ENCODE measurements around the gene CAMTA1.
"Not testable (repeated sequence)": the region's sequence is repeated elsewhere in the genome, so short reads cannot be mapped to it uniquely, and the experiment has no call there.

CAMTA1 gene

GRCh38 chr1:7362947-7363346 is 577.7 kb downstream of the CAMTA1 start:
- no peak for DNase-seq

- DNase-seq, result no peak
Observed at GRCh38 chr1:7363450-7363849, 578.2 kb downstream of the CAMTA1 start.

- no peak for DNase-seq
Observed at GRCh38 chr1:7365706-7366105, 580.5 kb downstream of the CAMTA1 start.

DNA sequence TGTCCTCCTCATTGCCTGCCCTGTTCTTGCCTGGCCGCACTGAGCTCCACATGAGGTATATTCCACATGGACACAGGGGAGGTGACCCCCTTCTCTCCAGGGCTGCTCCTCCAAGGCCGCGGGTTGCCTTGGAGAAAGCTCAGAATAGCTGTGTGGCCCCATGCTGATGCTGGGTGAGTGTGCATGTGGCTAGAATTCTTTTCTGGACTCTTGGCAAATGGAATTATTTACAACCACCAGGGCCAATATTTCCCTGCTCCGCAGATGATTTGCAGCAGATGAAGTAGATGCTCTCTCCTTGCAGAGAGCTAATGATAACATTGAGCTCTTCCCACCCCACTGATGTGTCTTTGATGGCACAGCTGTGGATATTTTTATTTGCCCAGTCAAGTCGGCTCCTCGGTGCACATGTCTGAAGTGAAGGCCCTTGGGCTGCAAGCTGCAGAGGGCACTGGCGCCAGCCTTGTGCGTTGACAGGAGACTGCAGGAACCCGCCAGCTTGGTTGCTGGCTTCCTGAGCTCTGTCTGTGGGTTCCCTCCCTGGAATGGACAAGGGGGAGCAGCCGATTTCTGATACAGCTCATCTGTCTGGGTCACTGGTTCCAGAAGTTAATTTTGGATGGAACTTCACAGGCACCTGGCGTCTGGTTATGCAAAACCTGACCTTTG is 581.2 kb downstream of the CAMTA1 start:
- DNase-seq, result no peak

- no peak for DNase-seq
Observed at GRCh38 chr1:7366955-7367665, 581.9 kb downstream of the CAMTA1 start.

GRCh38 chr1:7369866-7370265 is 584.6 kb downstream of the CAMTA1 start:
- no peak for DNase-seq

DNA sequence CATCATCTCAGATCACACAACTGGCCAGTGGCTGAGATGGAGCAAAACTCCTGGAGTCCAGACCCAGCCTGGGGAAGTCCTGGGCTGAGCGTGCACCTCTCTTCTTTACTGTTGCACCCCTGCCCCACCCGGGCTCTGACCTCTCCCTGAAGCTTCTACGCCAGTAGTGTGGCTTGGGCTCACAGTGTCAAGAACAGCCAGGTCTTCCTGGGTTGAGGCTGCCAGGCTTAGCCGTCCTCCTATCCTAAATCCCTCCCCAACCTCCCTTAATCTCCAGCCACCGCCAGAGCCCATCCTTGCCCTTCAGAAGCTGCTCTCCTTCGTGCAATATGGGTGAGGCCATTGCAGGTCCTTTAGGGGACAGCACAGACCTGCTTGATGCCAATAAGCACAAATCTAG is 586.7 kb downstream of the CAMTA1 start:
- DNase-seq, result no peak

DNA sequence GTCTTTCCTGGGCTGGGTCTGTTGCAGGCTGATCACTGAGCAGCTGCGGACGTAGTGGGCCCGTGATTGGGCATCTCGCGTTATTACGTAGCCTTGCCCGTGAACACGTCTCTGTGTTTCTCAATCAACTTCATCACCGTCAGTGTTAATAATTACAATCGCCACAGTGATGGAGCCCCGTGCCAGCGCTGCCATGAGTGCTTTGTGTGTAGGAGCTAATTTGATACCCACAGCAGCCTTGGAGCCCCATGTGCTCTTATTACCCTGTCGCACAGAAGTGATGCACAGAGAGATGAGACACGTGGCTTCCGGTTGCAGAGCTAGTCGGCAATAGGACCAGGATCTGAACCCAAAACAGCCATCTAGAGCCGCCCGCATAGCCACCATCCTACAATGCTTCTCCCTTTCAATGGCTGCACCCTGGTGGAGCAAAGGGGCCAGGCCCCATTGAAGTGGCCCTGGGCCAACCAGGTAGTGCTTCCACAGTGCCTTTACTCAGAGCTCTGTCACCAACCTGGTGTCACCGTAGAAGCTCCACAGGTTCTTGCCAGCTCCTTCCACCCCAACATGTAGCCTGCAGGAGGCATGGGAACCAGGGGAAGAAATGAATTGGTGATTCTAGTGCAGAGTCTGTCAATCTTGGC is 587.3 kb downstream of the CAMTA1 start:
- DNase-seq, result no peak

DNA sequence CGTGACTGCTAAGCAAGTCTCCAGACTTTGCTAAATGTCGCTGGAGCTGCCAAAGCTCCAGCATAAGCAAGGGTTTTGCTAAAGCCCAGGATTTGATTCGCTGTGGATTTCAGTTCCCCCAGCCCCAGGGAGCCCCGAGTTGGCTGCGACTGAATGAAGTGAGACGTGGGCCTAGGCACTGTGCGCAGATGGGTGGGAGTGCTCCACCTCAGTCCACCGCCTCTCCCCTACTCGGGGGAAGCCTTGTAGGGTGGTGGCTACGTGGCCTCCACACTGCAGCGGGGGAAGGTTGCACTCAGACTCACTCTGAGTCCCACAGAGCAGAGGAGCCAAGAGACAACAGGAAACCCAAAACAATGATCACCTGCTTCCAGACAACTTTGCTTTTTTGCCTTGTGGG is 588.0 kb downstream of the CAMTA1 start:
- no peak for DNase-seq

GRCh38 chr1:7373876-7374562 is 588.8 kb downstream of the CAMTA1 start:
- no peak for DNase-seq

DNA sequence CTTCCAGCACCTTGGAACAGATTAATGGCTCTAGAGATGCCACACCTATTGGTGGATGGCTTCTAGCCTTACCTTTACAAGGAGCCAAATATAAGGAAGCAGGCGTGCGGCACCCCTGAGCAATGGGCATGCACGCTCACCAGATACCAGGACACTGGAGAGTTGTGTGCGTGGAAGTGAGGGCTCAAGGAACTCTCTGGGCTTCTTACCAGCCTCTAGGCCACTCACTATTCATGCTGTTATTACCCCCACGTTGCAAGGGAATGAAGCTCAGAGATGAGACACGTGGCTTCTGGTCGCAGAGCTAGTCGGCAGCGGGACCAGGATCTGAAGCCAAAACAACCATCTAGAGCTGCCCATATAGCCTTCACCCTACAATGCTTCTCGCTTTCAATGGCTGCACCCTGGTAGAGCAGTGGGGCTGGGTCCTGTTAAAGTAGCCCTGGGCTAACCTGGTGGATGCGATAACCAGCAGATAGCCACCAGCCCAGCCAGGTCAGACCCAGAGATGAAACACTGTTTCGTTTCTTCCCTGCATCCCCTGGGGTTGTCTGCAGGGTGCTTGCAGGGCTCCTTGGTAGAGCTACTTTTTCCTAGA is 589.4 kb downstream of the CAMTA1 start:
- no peak for DNase-seq

DNA sequence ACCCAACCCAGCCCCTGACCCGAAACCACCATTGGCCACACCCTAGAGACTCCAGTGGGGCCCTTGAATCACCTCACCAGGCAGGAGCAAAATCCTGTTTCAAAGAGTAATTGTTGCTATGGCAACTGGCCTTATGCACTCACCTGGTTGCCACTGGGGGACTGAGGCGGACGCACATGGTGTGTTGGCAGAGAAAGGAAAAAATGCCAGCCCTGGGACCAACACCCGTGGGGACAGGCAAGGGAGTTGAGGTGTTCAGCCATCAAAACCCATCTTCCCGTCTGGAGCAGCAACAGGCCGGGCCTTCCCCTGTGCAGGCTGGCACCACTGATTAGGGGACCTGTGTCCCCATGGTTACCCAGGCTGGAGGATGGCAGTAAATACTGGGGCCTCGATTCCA is 590.1 kb downstream of the CAMTA1 start:
- no peak for DNase-seq

- DNase-seq, result no peak
Observed at GRCh38 chr1:7375781-7376660, 590.8 kb downstream of the CAMTA1 start.

GRCh38 chr1:7376676-7377075 is 591.4 kb downstream of the CAMTA1 start:
- DNase-seq, result no peak

GRCh38 chr1:7378346-7379130 is 593.3 kb downstream of the CAMTA1 start:
- DNase-seq, result no peak

GRCh38 chr1:7379441-7379971 is 594.3 kb downstream of the CAMTA1 start:
- DNase-seq, result no peak

DNA sequence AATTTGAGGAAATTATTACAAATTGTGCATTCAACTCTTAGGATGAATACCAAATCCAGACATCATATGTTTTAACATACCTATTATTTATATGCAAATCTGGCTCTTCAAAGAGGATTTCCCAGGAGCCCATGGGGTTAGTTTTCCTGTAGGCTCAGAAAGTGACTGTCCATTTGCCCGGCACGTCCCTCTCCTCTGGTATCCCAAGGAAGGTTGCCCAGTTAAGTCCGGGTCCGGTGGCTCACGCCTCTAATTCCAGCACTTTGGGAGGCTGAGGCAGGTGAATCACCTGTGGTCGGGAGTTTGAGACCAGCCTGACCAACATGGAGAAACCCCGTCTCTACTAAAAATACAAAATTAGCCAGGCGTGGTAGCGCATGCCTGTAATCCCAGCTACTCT is 594.8 kb downstream of the CAMTA1 start:
- not testable (repeated sequence) for DNase-seq

- DNase-seq, result no peak
Observed at GRCh38 chr1:7380712-7381111, 595.5 kb downstream of the CAMTA1 start.

GRCh38 chr1:7381729-7382128 is 596.5 kb downstream of the CAMTA1 start:
- DNase-seq, result not testable (repeated sequence)

DNA sequence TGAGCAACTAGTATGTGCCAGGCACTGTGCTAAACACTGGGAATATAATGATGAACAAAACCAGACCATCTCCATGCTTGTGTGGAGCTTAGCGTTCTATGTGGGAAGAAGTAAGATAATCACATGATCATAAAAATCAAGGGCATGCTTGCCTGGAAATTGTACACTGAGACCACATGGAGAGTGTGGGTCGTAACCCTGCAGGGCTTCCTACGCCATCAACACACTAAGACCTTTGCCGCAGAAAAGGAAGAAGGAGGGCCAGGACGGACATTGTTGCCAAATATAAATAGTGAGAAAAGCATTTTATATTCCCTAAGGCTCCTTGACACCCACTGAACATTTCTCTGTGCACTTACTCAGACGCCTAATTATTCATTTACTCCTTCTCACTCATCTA is 597.7 kb downstream of the CAMTA1 start:
- DNase-seq, result no peak
